Breast epithelium (tissue), 4 donors: ENCODE data around the gene TMEM178B. TPM values are rescaled to one million over a fixed set of nuclear protein-coding genes. Genes with fewer than 3 reads are reported as not detected.

Experiments used
- DNase-seq, 2 donors: peaks; one replicate each; pipeline ENCODE4 v3.0.0-alpha.2; 2019; ENCODE audit warnings: low spot score in 2 of 2
- H3K27ac ChIP-seq, 2 donors: fragments of 200-600 bp; sonication (generic) in 1 of 2; one replicate each; pipeline ENCODE4 v1.5.1; 2016 to 2019; ENCODE audit warnings: mild to moderate bottlenecking in 1 of 2
- H3K27me3 ChIP-seq, 2 donors: fragments of 200-600 bp; sonication (generic) in 1 of 2; one replicate each; pipeline versions ENCODE4 v1.5.1 to v1.6.0; 2017 to 2019; ENCODE audit warnings: control low read depth in 1 of 2, mild to moderate bottlenecking in 1 of 2
- H3K36me3 ChIP-seq: fragments of 200-600 bp; one replicate; pipeline ENCODE4 v1.5.1; 2019
- H3K4me1 ChIP-seq, 2 donors: fragments of 200-600 bp; sonication (generic); one replicate each; pipeline ENCODE4 v1.5.1; 2016 to 2019; ENCODE audit warnings: control low read depth in 1 of 2
- H3K4me3 ChIP-seq, 3 donors: fragments of 200-600 bp; sonication (generic); 1 replicate in 2 of 3; 2 replicates in 1 of 3; pipeline ENCODE4 v1.5.1; 2016 to 2019; ENCODE audit warnings: mild to moderate bottlenecking in 3 of 3, moderate library complexity in 2 of 3
- H3K9me3 ChIP-seq, 2 donors: fragments of 200-600 bp; sonication (generic) in 1 of 2; one replicate each; pipeline ENCODE4 v1.5.1; 2016 to 2019; ENCODE audit warnings: control low read depth in 1 of 2
- CTCF ChIP-seq, 3 donors: fragments of 450-650 bp; IDR thresholded peaks; one replicate each; pipeline ENCODE4 v1.5.1; 2016 to 2017; ENCODE audit warnings: antibody characterized with exemption in 3 of 3, mild to moderate bottlenecking in 3 of 3, moderate library complexity in 3 of 3
- POLR2A ChIP-seq: fragments of 450-650 bp; IDR thresholded peaks from one replicate; pipeline ENCODE4 v1.6.1; 2016; ENCODE audit warnings: antibody characterized with exemption, mild to moderate bottlenecking, moderate library complexity
- POLR2AphosphoS5 ChIP-seq, 3 donors: sonication (generic); formaldehyde crosslinking; IDR thresholded peaks; one replicate each; pipeline ENCODE4 v1.6.1; 2017; ENCODE audit warnings: antibody characterized with exemption in 3 of 3
- intact Hi-C: fragments of 100-400 bp; cut with DNase I; formaldehyde crosslinking; loops from one replicate; pipeline ENCODE4 v1.15.1; 2023; ENCODE audit warnings: low total_unique reads
- total RNA-seq, 3 donors: library from RNA; depleted of rRNA; stranded (reverse); fragments of >200 nt; gene quantifications; one replicate each; pipeline ENCODE4 v1.1.0, GENCODE V29; 2016

TMEM178B gene
- total RNA-seq, 3 donors from 2014 or later: 0.33 to 0.88 (median 0.64) TPM

DNA sequence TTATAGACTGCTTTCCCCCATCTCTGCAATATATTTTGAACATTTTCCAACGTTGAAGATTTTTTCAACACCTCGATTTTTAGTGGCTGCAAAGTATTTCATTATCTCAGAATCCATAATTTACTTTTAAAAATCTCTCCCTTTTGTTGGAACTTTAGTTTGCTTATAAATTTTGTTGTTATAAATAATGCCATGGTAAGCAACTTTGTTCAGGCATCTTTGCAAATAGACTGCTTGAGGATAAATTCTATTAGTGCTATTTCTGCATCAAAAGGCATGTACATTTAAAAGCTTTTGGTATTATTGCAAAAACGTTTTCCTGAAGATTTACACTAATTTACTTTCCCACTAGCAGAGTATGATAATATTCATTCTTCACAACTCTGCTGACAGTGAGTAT lies 79.4 kb downstream of the TMEM178B start:
- Histone ChIP-seq H3K4me1 (no peaks in the 10 kb centered on the region), H3K9me3 (no peaks in the 10 kb centered on the region), H3K36me3 (no peaks in the 10 kb centered on the region), H3K27me3 (no peaks in the 10 kb centered on the region), H3K4me3 (no peak overlapping the region), H3K27ac (no peak overlapping the region)
- intact Hi-C loops: no loop called here
- no peak for DNase-seq
- TF ChIP-seq POLR2A (no peak), CTCF (IDR thresholded peaks at IDR 0.05) (no peak), POLR2AphosphoS5 (IDR thresholded peaks at IDR 0.05) (no peak)

DNA sequence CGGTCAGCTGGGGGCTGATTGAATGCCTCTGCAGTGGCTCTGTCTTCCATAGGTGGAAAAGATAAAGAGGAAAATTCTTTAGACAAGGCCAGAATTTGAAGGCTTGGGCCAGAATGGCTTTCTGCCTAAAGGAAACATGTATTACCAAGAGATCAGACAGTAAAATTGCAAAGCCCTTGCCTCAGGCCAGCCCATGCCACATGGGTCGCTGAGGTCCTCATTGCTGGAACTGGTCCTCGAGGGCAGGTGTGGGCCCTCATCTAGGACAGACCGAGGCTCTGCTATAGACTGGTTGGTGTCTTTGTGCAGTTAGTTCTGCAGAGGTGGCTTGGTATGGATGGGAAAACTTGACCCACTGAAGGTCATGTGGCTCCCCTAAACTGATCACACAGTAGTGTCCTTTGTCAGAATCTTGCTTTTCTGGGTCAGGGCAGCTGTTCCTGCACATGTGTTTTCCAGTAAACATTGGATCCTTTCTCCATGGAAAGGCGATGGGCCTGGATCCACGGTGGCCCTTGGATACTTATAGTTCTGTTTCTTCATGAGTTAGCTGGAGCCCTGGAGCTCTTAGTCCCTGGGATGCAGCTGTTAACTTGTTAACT lies 80.4 kb downstream of the TMEM178B start:
- TF ChIP-seq POLR2A (no peak), CTCF (IDR thresholded peaks at IDR 0.05) (no peak), POLR2AphosphoS5 (IDR thresholded peaks at IDR 0.05) (no peak)
- Histone ChIP-seq H3K4me1 (no peaks in the 10 kb centered on the region), H3K36me3 (no peaks in the 10 kb centered on the region), H3K4me3 (no peak overlapping the region), H3K27me3 (no peaks in the 10 kb centered on the region), H3K27ac (no peak overlapping the region), H3K9me3 (no peaks in the 10 kb centered on the region)
- no peak for DNase-seq
- intact Hi-C loops: no loop called here

DNA sequence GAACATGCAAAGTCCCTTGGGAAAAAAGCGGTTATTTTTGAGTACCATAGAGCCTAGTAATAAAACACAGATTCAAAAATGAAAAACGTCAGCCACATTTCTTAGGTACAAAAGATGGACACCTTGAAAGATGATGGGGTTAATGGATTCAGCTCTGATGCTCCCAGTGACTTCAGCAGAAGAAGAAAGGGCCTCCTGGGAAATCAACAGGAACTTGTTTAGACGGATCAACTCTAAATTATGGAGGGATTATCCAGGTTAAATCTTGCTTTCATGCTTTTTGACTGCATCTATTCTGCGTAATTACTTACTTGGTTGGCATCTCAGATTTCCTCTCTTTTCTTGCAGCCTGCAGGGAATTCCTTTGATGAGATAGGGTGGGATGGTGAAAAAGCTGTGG lies 82.5 kb downstream of the TMEM178B start:
- TF ChIP-seq CTCF (IDR thresholded peaks at IDR 0.05) (no peak), POLR2A (no peak), POLR2AphosphoS5 (IDR thresholded peaks at IDR 0.05) (no peak)
- H3K4me3 ChIP-seq: no peak overlapping the region
- intact Hi-C loops: no loop called here
- H3K27ac ChIP-seq: no peak overlapping the region
- no peak for DNase-seq
- H3K9me3 ChIP-seq: no peaks in the 10 kb centered on the region
- no peaks in the 10 kb centered on the region for H3K4me1 ChIP-seq
- no peaks in the 10 kb centered on the region for H3K27me3 ChIP-seq
- no peaks in the 10 kb centered on the region for H3K36me3 ChIP-seq

DNA sequence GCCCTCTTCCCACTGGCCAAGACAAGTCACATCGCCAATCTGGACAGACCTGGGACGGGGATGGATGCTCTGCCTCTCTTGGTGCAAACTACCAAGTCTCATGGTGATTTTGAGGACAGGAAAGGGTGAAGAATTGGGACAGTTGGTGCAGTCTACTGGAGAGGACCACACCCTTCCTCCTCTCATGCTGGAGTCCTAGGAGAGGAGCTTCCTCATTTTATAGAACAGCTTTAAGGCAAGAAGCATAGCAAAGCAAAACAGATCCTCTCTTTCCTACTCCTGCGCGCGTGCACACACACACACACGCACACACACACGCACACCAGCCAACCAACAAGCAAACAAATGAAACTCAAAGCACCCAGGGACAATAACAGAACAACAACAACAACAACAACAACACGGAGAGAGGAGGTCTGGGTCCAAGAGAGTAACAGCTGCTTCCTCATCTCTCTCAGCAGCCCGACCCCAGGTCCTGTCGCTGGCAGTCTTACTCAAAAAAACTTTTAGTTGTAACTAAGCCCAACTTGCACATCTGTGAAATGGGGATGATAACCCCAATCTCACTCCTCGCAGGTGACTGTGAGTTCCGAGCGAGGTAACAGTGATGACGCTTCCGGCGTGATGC lies 83.4 kb downstream of the TMEM178B start:
- DNase-seq: no peak
- H3K4me3 ChIP-seq: no peak overlapping the region
- no peaks in the 10 kb centered on the region for H3K27me3 ChIP-seq
- no peaks in the 10 kb centered on the region for H3K4me1 ChIP-seq
- no peak overlapping the region for H3K27ac ChIP-seq
- no peaks in the 10 kb centered on the region for H3K36me3 ChIP-seq
- intact Hi-C loops: no loop called here
- TF ChIP-seq CTCF (IDR thresholded peaks at IDR 0.05) (no peak), POLR2AphosphoS5 (IDR thresholded peaks at IDR 0.05) (no peak), POLR2A (no peak)
- H3K9me3 ChIP-seq: no peaks in the 10 kb centered on the region

DNA sequence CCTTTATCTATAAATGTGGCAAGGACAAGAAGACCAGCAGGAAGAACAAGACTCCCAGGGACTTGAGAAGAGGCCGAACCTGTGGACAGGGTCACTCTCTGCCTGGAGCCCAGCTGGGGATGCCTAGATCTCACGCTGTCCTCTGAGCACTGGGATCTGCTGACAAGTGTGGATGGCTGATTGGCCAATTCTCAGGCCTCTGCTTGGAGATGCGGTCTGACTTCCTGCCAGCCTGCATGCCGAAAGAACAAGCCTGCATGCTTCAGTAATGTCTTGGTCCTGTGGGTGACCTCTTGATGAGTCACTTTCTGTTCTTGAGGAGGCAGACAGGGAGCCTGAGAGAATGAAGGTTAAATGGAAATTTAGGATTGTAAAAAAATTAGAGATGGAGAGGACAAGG lies 84.7 kb downstream of the TMEM178B start:
- no peak overlapping the region for H3K27ac ChIP-seq
- peak in 1 of 2 donors; percentile 46 for DNase-seq

More for the DNA sequence above, 84.7 kb downstream of the TMEM178B start:
- no peaks in the 10 kb centered on the region for H3K27me3 ChIP-seq
- no peak for TF ChIP-seq CTCF (IDR thresholded peaks at IDR 0.05)
- no peak for TF ChIP-seq POLR2A
- TF ChIP-seq POLR2AphosphoS5 (IDR thresholded peaks at IDR 0.05): no peak
- no peaks in the 10 kb centered on the region for H3K9me3 ChIP-seq
- no peak overlapping the region for H3K4me3 ChIP-seq
- intact Hi-C loops: no loop called here
- H3K36me3 ChIP-seq: no peaks in the 10 kb centered on the region
- no peaks in the 10 kb centered on the region for H3K4me1 ChIP-seq
